H9 (cell line): ENCODE measurements around the gene UBA1. TPM values are rescaled to one million over a fixed set of nuclear protein-coding genes. Genes with fewer than 3 reads are reported as not detected.

Experiments
- DNase-seq: peaks from one replicate; pipeline ENCODE4 v3.0.0-alpha.2; 2017
- H2AFZ ChIP-seq: one replicate; pipeline ENCODE4 v1.6.1; 2013; ENCODE audit warnings: mild to moderate bottlenecking, low read length, control low read depth, moderate library complexity
- H2AK5ac ChIP-seq: 2 replicates; pipeline ENCODE4 v1.6.1; 2013; ENCODE audit warnings: low read length, control low read depth, mixed read lengths; ENCODE audit not compliant: insufficient read length
- H2BK120ac ChIP-seq: one replicate; pipeline ENCODE4 v1.6.1; 2013; ENCODE audit warnings: low read depth, mild to moderate bottlenecking, low read length, control low read depth, inconsistent platforms; ENCODE audit not compliant: poor library complexity, severe bottlenecking
- H2BK12ac ChIP-seq: 2 replicates; pipeline ENCODE4 v1.6.1; 2013; ENCODE audit warnings: low read length, control low read depth, mixed read lengths, low read depth; ENCODE audit not compliant: insufficient read length
- H2BK15ac ChIP-seq: 2 replicates; pipeline ENCODE4 v1.6.1; 2013; ENCODE audit warnings: low read depth, low read length, control low read depth
- H2BK20ac ChIP-seq: one replicate; pipeline ENCODE4 v1.6.1; 2013; ENCODE audit warnings: low read depth, mild to moderate bottlenecking, low read length, control low read depth, inconsistent platforms; ENCODE audit not compliant: poor library complexity, severe bottlenecking
- H2BK5ac ChIP-seq: 2 replicates; pipeline ENCODE4 v1.6.1; 2013; ENCODE audit warnings: low read length, control low read depth, mixed read lengths; ENCODE audit not compliant: insufficient read length
- H3K14ac ChIP-seq: 2 replicates; pipeline ENCODE4 v1.6.1; 2013; ENCODE audit warnings: low read length, control low read depth; ENCODE audit not compliant: insufficient read depth
- H3K18ac ChIP-seq: 2 replicates; pipeline ENCODE4 v1.6.1; 2013; ENCODE audit warnings: low read depth, mild to moderate bottlenecking, mixed read lengths, low read length, control low read depth; ENCODE audit not compliant: insufficient read length
- H3K23ac ChIP-seq: 2 replicates; pipeline ENCODE4 v1.6.1; 2013; ENCODE audit warnings: low read length, control low read depth, mixed read lengths, low read depth; ENCODE audit not compliant: insufficient read length
- H3K23me2 ChIP-seq: 2 replicates; pipeline ENCODE4 v1.6.1; 2013; ENCODE audit warnings: low read depth, mild to moderate bottlenecking, mixed read lengths, low read length, control low read depth; ENCODE audit not compliant: insufficient read length, poor library complexity, severe bottlenecking
- H3K27ac ChIP-seq: 2 replicates; pipeline ENCODE4 v1.5.1; 2013; ENCODE audit warnings: low read length, control low read depth, mixed read lengths, low read depth; ENCODE audit not compliant: insufficient read length
- H3K27me3 ChIP-seq: 2 replicates; pipeline ENCODE4 v1.6.1; 2013; ENCODE audit warnings: low read length, control low read depth, inconsistent platforms; ENCODE audit not compliant: insufficient read depth
- H3K4ac ChIP-seq: 2 replicates; pipeline ENCODE4 v1.6.1; 2013; ENCODE audit warnings: low read depth, mild to moderate bottlenecking, control low read depth, inconsistent platforms, low read length, moderate library complexity
- H3K4me1 ChIP-seq: 2 replicates; pipeline ENCODE4 v1.6.1; 2013; ENCODE audit warnings: low read length, control low read depth, inconsistent platforms; ENCODE audit not compliant: insufficient read depth
- H3K4me2 ChIP-seq: 2 replicates; pipeline ENCODE4 v1.6.1; 2013; ENCODE audit warnings: low read length, control low read depth, mixed read lengths; ENCODE audit not compliant: insufficient read length, insufficient read depth
- H3K56ac ChIP-seq: 2 replicates; pipeline ENCODE4 v1.6.1; 2013; ENCODE audit warnings: low read depth, mild to moderate bottlenecking, mixed read lengths, low read length, control low read depth; ENCODE audit not compliant: insufficient read length
- H3K79me1 ChIP-seq: 2 replicates; pipeline ENCODE4 v1.6.1; 2013; ENCODE audit warnings: low read depth, mild to moderate bottlenecking, moderate library complexity, low read length, control low read depth, inconsistent platforms; ENCODE audit not compliant: insufficient read depth, poor library complexity, severe bottlenecking
- H3K79me2 ChIP-seq: 2 replicates; pipeline ENCODE4 v1.6.1; 2013; ENCODE audit warnings: low read length, control low read depth, inconsistent platforms; ENCODE audit not compliant: insufficient read depth
- H3K9ac ChIP-seq: 2 replicates; pipeline ENCODE4 v1.6.1; 2013; ENCODE audit warnings: low read length, control low read depth, mixed read lengths; ENCODE audit not compliant: insufficient read length; ENCODE audit errors: extremely low read depth
- H3K9me3 ChIP-seq: one replicate; pipeline ENCODE4 v1.6.1; 2013; ENCODE audit warnings: low read depth, low read length, inconsistent platforms; ENCODE audit not compliant: control insufficient read depth
- H3T11ph ChIP-seq: one replicate; pipeline ENCODE4 v1.6.1; 2013; ENCODE audit warnings: mild to moderate bottlenecking, low read length, control low read depth, inconsistent platforms
- H4K20me1 ChIP-seq: one replicate; pipeline ENCODE4 v1.6.1; 2013; ENCODE audit not compliant: control insufficient read depth, insufficient read length, insufficient read depth
- H4K5ac ChIP-seq: 2 replicates; pipeline ENCODE4 v1.6.1; 2013; ENCODE audit warnings: low read depth, mild to moderate bottlenecking, mixed read lengths, low read length, control low read depth; ENCODE audit not compliant: insufficient read length
- H4K8ac ChIP-seq: replicated peaks from 2 replicates; pipeline ENCODE4 v1.6.1; 2013; ENCODE audit warnings: low read length, control low read depth, mixed read lengths, low read depth; ENCODE audit not compliant: insufficient read length
- H4K91ac ChIP-seq: 2 replicates; pipeline ENCODE4 v1.6.1; 2013; ENCODE audit warnings: low read depth, mild to moderate bottlenecking, moderate library complexity, mixed read lengths, low read length, control low read depth; ENCODE audit not compliant: insufficient read length
- H3K27ac Mint-ChIP-seq, 3 experiments: 2 replicates in 2 of 3; 3 replicates in 1 of 3; pipeline ENCODE4 v1.8.0; 2020 to 2021; ENCODE audit warnings: mixed read lengths in 3 of 3, mild to moderate bottlenecking in 1 of 3, moderate library complexity in 1 of 3
- H3K27me3 Mint-ChIP-seq: 2 replicates; pipeline ENCODE4 v1.8.0; 2021; ENCODE audit warnings: low read depth, mild to moderate bottlenecking, moderate library complexity, mixed read lengths
- H3K36me3 Mint-ChIP-seq, 3 experiments: 2 replicates in 2 of 3; 3 replicates in 1 of 3; pipeline ENCODE4 v1.8.0; 2020 to 2021; ENCODE audit warnings: low read depth in 3 of 3, mixed read lengths in 3 of 3; ENCODE audit not compliant: insufficient read depth in 1 of 3
- H3K4me1 Mint-ChIP-seq, 2 experiments: 2 replicates each; pipeline ENCODE4 v1.8.0; 2020; ENCODE audit warnings: mixed read lengths in 2 of 2
- H3K4me3 Mint-ChIP-seq, 2 experiments: 2 replicates in 1 of 2; 3 replicates in 1 of 2; pipeline ENCODE4 v1.8.0; 2020 to 2021; ENCODE audit warnings: mild to moderate bottlenecking in 2 of 2, mixed read lengths in 2 of 2, moderate library complexity in 1 of 2
- H3K9me3 Mint-ChIP-seq, 2 experiments: 2 replicates in 1 of 2; 3 replicates in 1 of 2; pipeline ENCODE4 v1.8.0; 2020; ENCODE audit warnings: mild to moderate bottlenecking in 2 of 2, mixed read lengths in 2 of 2, moderate library complexity in 1 of 2
- CTCF ChIP-seq: fragments of 200-600 bp; sonication (generic); conservative IDR thresholded peaks from 3 replicates; pipeline ENCODE4 v1.8.0; 2021; ENCODE audit warnings: antibody characterized with exemption, mild to moderate bottlenecking
- WGBS: extraction: QIAGEN DNeasy Blood & Tissue Kit; methylation state at CpG from one replicate; pipeline ENCODE4 v1.1.7; 2013; ENCODE audit warnings: missing lambda C conversion rate, low lambda C conversion rate, mixed read lengths; ENCODE audit not compliant: insufficient read length; ENCODE audit errors: extremely low coverage; 5-methylcytosine and 5-hydroxymethylcytosine counted together
- total RNA-seq: library from RNA; stranded (reverse); gene quantifications from 2 replicates; pipeline ENCODE4 v1.2.1, GENCODE V29; 2021

The UBA1 gene
- total RNA-seq, 1 experiment from 2014 or later, result 427 TPM

- Histone ChIP-seq H2AK5ac (no peak overlapping the region), H2BK5ac (no peak overlapping the region), H3K4me2 (peak overlapping the region; percentile 79), H3K27me3 (no peaks in the 10 kb centered on the region), H3T11ph (no peak overlapping the region), H3K9ac (no peak overlapping the region), H2BK15ac (no peak overlapping the region), H4K5ac (no peak overlapping the region), H3K9me3 (no peaks in the 10 kb centered on the region), H3K27ac (peak overlapping the region; percentile 69), H2BK20ac (no peak overlapping the region), H3K18ac (no peak overlapping the region), H2BK12ac (no peak overlapping the region), H3K4ac (no peak overlapping the region), H2BK120ac (no peak overlapping the region), H3K23ac (no peak overlapping the region), H4K8ac (no peak overlapping the region), H3K79me2 (peaks cover 23% of the 10 kb centered on the region; the same call in 1 of the 2 replicates), H3K79me1 (no peaks in the 10 kb centered on the region), H4K20me1 (no peaks in the 10 kb centered on the region), H3K56ac (no peak overlapping the region), H3K4me1 (peaks cover 6% of the 10 kb centered on the region; the same call in 1 of the 2 replicates), H3K14ac (no peak overlapping the region), H4K91ac (no peak overlapping the region), H2AFZ (no peak overlapping the region), H3K23me2 (peaks cover 14% of the 10 kb centered on the region)
- DNase-seq, result no peak
- WGBS, result no CpG with 5 or more reads among the region's 8 CpGs
- peak overlapping the region in 1 of 2 experiments; percentile 0; a peak in 2 of 5 replicates for H3K4me3 Mint-ChIP-seq
- H3K27me3 Mint-ChIP-seq, result no peaks in the 10 kb centered on the region; the same call in 1 of the 2 replicates
- no peak for TF ChIP-seq CTCF
- H3K36me3 Mint-ChIP-seq, result peaks cover 55 to 67% (median 66%) of the 10 kb centered on the region in 3 experiments
- H3K4me1 Mint-ChIP-seq, result peaks cover 36 to 38% of the 10 kb centered on the region in 2 experiments
- H3K9me3 Mint-ChIP-seq, result peaks cover 0 to 2% of the 10 kb centered on the region in 2 experiments; a peak in 2 of 5 replicates
- H3K27ac Mint-ChIP-seq, result peak overlapping the region in 2 of 3 experiments; percentile 95 to 96; a peak in 5 of 7 replicates
These were observed 22.8 kb downstream of the UBA1 start for GRCh38 chrX:47216393-47216925.
